ENCODE measurements around the gene RBM20. TPM values are rescaled to one million over a fixed set of nuclear protein-coding genes. Genes with fewer than 3 reads are reported as not detected.

RBM20 gene
- total and polyA plus RNA-seq, 10 of the 15 experiments (the other 5 are each of a cell fraction or from before 2014, with no cell fraction given) = 0.04 to 0.26 (median 0.15) TPM

- BruUV-seq (replicated peaks) = no TSS peak
- CTCF ChIA-PET = interaction anchor here (1.2 to 1.3 kb wide), 2 partner anchors 11 to 25 kb away, joined by 5 to 6 read pairs; no protein-coding TSS in a partner anchor
- Histone ChIP-seq H3K9me3 (replicated peaks; ENCODE audit: control insufficient read depth, insufficient read depth, low read length) (no peaks in the 10 kb centered on the region), H4K20me1 (ENCODE audit: control insufficient read depth, insufficient read depth) (no peaks in the 10 kb centered on the region), H3K4me2 (ENCODE audit: control insufficient read depth, insufficient read depth) (0 out of 2 replicates have a peak overlapping the region, but pooled peaks have one; percentile 28), H3K4me3 (no peak overlapping the region), H3K79me2 (ENCODE audit: control insufficient read depth, insufficient read depth, low read length) (no peaks in the 10 kb centered on the region), H3K36me3 (ENCODE audit: control insufficient read depth in 2 of 2, insufficient read depth in 2 of 2, low read length in 1 of 2) (no peaks in the 10 kb centered on the region), H3K27ac (ENCODE audit: control insufficient read depth, insufficient read depth) (no peak overlapping the region), H2AFZ (ENCODE audit: control insufficient read depth, low read depth, low read length) (peak overlapping the region; percentile 13; the same call in 1 of the 2 replicates), H3K4me1 (ENCODE audit: control insufficient read depth, insufficient read depth, low read length) (peaks cover 30% of the 10 kb centered on the region), H3K27me3 (replicated peaks in 1 of 2; ENCODE audit: control insufficient read depth in 2 of 2, insufficient read depth in 2 of 2, low read length in 1 of 2) (no peaks in the 10 kb centered on the region), H3K9ac (ENCODE audit: control insufficient read depth, insufficient read depth, low read length) (no peak overlapping the region)
- ATAC-seq = peak; percentile 37
- FAIRE-seq = no peak
- no peak for DNase-seq (ENCODE audit: low read depth, low spot score)
- TF ChIP-seq BMI1 (IDR thresholded peaks at IDR 0.05; ENCODE audit: borderline replicate concordance) (no peak), EGR1 (IDR thresholded peaks at IDR 0.05; ENCODE audit: borderline replicate concordance in 1 of 2, low read depth in 2 of 2, low read length in 2 of 2) (no peak), TBL1XR1 (IDR thresholded peaks at IDR 0.05; ENCODE audit: low read depth, low read length) (no peak), POLR2AphosphoS5 (IDR thresholded peaks at IDR 0.05; ENCODE audit: low read length) (no peak), ZNF687 (IDR thresholded peaks at IDR 0.05) (0 out of 2 replicates have a peak, but pooled peaks have one; percentile 21), TCF12 (IDR thresholded peaks at IDR 0.05; ENCODE audit: low read depth, low read length) (no peak), GABPA (IDR thresholded peaks at IDR 0.05; ENCODE audit: low read depth) (no peak), TCF7 (IDR thresholded peaks at IDR 0.05; ENCODE audit: borderline replicate concordance) (no peak), HSF1 (IDR thresholded peaks at IDR 0.05; ENCODE audit: low read depth, low read length) (no peak), SPI1 (IDR thresholded peaks at IDR 0.05; ENCODE audit: borderline replicate concordance, insufficient read depth, low read depth, low read length) (peak; percentile 48; the same call in 1 of the 2 replicates)
- TF ChIP-seq, protein P1, sequence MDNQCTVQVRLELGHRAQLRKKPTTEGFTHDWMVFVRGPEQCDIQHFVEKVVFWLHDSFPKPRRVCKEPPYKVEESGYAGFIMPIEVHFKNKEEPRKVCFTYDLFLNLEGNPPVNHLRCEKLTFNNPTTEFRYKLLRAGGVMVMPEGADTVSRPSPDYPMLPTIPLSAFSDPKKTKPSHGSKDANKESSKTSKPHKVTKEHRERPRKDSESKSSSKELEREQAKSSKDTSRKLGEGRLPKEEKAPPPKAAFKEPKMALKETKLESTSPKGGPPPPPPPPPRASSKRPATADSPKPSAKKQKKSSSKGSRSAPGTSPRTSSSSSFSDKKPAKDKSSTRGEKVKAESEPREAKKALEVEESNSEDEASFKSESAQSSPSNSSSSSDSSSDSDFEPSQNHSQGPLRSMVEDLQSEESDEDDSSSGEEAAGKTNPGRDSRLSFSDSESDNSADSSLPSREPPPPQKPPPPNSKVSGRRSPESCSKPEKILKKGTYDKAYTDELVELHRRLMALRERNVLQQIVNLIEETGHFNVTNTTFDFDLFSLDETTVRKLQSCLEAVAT (IDR thresholded peaks at IDR 0.05) = no peak
- TF ChIP-seq, protein P2, sequence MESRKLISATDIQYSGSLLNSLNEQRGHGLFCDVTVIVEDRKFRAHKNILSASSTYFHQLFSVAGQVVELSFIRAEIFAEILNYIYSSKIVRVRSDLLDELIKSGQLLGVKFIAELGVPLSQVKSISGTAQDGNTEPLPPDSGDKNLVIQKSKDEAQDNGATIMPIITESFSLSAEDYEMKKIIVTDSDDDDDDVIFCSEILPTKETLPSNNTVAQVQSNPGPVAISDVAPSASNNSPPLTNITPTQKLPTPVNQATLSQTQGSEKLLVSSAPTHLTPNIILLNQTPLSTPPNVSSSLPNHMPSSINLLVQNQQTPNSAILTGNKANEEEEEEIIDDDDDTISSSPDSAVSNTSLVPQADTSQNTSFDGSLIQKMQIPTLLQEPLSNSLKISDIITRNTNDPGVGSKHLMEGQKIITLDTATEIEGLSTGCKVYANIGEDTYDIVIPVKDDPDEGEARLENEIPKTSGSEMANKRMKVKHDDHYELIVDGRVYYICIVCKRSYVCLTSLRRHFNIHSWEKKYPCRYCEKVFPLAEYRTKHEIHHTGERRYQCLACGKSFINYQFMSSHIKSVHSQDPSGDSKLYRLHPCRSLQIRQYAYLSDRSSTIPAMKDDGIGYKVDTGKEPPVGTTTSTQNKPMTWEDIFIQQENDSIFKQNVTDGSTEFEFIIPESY (IDR thresholded peaks at IDR 0.05) = no peak
- SMC1A ChIA-PET (ENCODE audit: uncharacterized antibody, unreplicated experiment) = interaction anchor here (0.6 to 10.8 kb wide), 8 partner anchors 9 to 110 kb away, joined by 3 to 57 read pairs (median 7); no protein-coding TSS in a partner anchor
- RAD21 ChIA-PET (ENCODE audit: unreplicated experiment) = interaction anchor here (1.1 to 4.0 kb wide), 6 partner anchors 14 to 104 kb away, joined by 3 to 24 read pairs (median 6); partner anchors contain the start of genes BBIP1 and SHOC2
- intact Hi-C loops (cut with micrococcal nuclease; ENCODE audit: unreplicated experiment) = no loop called here
- 42% methylated on average over 4 of the region's 4 CpGs for WGBS (ENCODE audit: insufficient coverage, insufficient replicate concordance, low lambda C conversion rate, missing lambda C conversion rate)
- in situ Hi-C loops (cut with MboI) = no loop called here
- POLR2A ChIA-PET = interaction anchor here (0.6 to 1.6 kb wide), 4 partner anchors 13 to 51 kb away, joined by 3 to 7 read pairs (median 4); no protein-coding TSS in a partner anchor
These were observed 173.5 kb downstream of the RBM20 start for GRCh38 chr10:110817614-110818013.

Measured in GM12878 (cell line).